Lower leg skin (tissue), 3 donors: ENCODE results near the gene EXOSC9.

ENCODE experiments used
- POLR2A ChIP-seq, 2 donors: fragments of 450-650 bp; IDR thresholded peaks; one replicate each; pipeline ENCODE4 v1.6.1; 2016 to 2017; ENCODE audit warnings: antibody characterized with exemption in 2 of 2, mild to moderate bottlenecking in 1 of 2, moderate library complexity in 1 of 2
- TF ChIP-seq, protein P1 (sequence below), 3 donors: fragments of 450-650 bp; IDR thresholded peaks; one replicate each; pipeline ENCODE4 v1.5.1; 2016; ENCODE audit warnings: antibody characterized with exemption in 3 of 3, mild to moderate bottlenecking in 3 of 3, moderate library complexity in 2 of 3

DNA sequence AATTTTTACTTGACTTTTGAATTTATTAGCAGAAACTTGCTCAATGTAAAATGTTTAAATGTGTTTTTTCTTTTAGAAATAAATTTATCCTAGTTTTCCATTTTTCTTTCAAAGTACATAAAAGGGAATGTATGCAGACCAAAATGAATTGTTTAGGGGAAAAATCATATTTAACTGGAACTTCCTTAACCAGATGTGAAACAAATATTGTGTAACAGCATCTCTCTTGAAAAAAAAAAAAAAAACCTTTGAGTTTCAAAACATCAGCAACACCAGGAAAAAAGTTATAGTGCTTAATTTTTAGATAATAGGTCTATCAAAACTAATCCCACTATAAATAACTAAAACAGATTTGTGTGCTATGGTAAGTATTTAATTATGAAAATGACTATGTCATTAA is 37.0 kb downstream of the EXOSC9 start:
- TF ChIP-seq, protein P1, sequence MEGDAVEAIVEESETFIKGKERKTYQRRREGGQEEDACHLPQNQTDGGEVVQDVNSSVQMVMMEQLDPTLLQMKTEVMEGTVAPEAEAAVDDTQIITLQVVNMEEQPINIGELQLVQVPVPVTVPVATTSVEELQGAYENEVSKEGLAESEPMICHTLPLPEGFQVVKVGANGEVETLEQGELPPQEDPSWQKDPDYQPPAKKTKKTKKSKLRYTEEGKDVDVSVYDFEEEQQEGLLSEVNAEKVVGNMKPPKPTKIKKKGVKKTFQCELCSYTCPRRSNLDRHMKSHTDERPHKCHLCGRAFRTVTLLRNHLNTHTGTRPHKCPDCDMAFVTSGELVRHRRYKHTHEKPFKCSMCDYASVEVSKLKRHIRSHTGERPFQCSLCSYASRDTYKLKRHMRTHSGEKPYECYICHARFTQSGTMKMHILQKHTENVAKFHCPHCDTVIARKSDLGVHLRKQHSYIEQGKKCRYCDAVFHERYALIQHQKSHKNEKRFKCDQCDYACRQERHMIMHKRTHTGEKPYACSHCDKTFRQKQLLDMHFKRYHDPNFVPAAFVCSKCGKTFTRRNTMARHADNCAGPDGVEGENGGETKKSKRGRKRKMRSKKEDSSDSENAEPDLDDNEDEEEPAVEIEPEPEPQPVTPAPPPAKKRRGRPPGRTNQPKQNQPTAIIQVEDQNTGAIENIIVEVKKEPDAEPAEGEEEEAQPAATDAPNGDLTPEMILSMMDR (IDR thresholded peaks at IDR 0.05) = no peak
- no peak for TF ChIP-seq POLR2A (IDR thresholded peaks at IDR 0.05)
